Activated CD8-positive, alpha-beta memory T cell treated with anti-CD3 and anti-CD28 coated beads for 1 hour (primary cell): ENCODE measurements around the gene ROR2.

ENCODE experiments used
- DNase-seq, 2 donors: peaks; one replicate each; pipeline ENCODE4 v3.0.0-alpha.2; 2020; ENCODE audit warnings: low read depth in 1 of 2; ENCODE audit errors: extremely low read depth in 1 of 2

ROR2 gene

DNA sequence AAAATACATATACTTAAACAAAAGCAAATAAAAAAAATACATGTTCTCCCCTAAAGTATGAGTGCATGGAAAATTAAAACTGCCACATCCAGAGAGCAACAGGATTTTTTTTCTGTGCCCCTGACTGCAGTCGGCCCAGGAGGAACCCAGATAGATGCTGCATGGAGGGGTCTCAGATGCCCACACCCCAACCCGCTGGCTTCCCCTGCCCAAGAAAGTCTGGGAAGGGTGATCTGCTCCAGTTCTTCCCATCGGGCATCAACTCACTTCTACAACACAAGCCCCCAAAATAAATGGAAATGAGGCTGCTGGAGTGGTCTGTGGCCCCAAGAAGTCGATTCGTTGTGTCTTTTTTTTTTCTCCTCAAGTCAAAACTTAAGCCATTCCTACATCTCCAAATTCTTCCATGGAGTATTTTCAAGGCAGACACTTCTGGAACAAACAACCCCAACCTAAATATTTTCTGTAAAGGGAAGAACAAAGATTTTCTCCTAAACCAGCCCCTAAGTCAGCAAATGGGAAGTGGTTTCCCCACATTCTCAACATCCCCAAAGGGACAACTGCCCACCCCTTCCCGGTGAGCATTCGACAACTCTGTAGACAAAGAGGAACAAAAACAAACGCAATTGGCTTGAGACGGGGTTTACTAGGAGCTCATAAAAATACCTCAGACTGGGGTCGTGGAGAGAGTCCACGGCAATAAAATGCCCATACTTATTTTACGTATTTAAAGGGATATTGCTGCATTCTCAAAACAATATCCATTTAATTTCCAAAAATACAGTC lies 46.7 kb downstream of the ROR2 start:
- no peak for DNase-seq

DNA sequence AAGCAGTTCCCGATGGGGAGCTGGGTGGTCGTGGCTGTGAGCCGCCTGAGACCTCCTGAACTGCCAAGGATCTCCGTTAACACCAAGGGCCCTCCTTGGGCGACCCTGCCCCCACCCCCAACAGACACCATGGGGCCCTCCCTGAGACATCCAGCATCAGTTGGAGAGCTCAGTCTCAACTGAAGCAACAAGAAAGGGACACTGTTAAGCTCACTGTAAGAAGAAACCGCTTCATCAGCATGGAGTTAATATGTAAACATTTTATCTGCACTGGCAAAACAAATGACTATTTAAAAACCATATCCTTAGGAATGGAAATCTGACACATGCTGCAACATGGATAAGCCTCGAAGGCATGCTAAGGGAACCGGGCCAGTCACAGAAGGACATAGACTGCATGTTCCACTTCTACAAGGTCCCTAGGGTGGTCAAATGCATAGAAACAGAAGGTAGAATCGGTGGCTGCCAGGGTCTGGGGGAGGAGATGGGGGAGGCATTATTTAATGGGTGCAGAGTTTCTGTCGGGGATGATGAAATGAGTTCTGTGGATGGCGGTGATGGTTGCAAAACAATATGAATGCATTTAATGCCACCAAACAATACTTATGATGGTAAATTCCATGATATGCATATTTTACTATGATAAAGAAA lies 47.4 kb downstream of the ROR2 start:
- no peak for DNase-seq

DNA sequence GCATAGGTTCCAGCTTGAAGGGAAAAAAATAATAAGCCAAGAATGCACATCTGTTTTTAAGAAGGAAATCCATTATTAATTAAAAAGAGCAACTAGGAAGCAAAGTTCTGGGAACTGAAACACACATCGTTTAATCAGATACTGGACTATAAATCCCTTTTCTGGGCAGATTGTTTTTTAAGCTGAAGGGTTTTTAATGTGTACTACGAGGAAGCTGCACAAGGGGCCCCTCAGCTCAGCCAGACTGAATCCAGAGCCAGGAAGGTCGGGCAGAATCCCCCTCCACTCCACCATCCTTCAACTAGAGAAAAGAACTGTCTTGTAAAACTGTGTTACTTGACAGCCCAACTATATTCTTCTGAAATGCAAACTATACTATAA lies 49.2 kb downstream of the ROR2 start:
- DNase-seq = no peak

DNA sequence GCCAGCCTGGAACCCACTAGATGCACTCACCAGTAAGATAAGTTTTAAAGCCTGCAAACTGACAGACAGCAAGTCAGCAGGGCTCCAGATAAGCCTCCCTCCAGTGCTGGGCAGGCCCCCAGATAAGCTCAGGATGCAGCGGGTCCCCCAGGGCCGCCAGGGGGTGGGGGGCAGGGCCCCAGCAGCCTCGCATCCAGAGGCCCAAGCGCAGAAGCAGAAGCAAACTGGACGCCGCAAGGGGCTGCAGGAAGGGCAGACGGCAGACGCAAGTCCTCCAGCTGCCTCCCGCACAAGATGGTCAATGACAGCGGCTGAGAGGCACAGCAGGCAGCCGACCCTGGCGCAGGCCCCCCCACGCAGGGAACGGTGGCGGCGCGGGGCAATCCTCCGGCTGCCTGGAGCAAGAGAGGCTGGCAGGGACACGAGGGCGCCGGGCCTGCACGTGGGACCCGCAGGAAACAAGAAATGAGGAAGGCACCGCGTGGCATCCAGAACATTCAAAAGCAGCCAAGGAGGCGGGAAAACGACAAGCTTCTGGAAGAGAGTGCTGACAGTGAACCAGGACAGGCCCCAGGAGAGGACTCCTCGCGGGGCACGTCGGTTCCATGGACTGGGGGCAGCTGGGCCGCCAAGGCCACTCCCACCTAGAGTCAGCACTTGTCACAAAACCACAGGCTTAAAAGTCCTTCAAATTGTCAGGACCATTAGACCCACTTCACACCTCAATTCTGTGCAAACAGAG lies 49.8 kb downstream of the ROR2 start:
- DNase-seq = no peak

DNA sequence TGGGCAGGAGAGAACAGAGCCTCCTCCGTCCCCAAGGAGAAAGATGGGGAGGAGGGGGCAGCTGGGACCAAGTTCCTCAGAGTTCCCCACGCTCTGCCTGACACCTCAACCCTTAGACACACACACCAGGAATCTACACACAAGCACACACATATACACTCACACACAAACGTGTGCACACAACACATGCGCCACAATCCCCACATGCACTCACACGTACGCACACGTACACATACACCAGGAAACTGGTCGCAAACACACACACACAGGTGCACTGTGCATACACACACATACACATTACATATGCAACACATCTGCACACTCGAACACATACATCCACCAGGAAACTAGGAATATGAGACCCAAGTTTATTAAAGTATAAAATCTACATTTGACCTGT lies 50.4 kb downstream of the ROR2 start:
- DNase-seq = no peak

DNA sequence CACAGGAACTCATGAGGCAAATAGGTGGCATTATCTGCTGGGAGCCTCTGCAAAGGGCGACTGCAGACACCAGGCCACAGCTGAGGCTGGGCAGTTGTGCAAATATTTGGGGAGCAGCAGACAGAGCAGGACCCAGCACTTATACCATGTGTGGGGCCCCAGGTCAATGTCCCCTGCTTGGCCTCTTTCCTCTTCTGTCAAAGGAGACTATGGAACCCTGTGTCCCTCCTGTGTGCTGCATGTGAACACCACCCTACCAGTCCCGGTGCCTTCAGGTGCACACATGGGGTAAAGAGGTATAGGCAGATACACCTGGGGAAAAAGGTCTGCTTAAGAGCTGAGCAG lies 50.8 kb downstream of the ROR2 start:
- DNase-seq = no peak

DNA sequence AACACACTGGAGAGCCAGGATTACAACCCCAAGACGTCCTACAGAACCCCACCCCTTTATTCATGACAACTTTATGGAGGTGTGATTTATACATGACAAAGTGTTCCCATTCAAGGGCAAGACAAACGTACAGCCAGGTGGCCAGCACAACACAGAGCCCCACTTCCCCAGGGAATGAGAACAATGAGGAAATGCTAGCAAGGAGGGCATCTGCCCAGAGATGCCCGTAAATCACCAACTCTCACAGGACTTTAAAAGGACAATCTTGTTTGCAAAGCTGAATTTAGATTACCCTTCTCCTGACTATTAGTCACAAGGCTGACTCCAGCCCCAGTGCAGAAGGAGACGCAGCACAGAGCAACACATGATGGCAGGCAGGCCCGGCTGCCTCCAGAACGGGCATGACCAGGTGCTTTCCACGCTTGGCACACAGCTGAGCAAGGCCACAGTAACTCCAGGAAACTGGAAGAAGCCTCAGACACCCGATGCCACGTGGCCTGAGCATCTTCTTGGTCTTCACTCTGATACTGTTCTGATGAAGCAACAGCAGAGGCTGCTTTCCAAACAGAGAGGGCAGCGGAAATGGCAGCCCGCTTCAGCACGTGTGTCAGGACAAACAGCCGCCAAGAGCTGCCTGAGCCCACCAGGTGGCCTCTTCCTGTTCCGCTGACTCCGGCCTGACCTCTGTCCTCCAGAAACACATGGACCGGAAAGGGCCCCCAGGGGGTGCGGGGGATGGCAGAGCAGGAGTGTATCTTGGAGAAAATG lies 51.4 kb downstream of the ROR2 start:
- no peak for DNase-seq

DNA sequence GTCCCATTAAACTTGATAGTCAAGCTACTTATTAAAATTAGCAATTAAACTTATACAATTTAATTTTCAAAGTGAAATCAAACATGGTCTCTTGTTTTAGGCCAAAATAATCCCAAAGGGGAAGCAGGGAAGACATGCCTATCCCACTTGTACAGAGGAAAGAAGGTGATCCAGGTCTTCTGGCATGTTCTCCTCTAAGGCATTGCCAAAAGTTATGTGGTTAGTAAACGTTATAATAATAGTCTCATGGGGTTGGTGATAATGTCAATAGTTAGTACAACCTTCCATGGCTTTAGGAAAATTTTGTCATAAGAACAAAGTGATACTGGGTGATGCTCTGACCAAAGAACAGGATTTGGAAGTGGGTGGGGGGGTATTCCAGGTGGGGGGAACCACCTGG lies 52.8 kb downstream of the ROR2 start:
- DNase-seq = no peak

DNA sequence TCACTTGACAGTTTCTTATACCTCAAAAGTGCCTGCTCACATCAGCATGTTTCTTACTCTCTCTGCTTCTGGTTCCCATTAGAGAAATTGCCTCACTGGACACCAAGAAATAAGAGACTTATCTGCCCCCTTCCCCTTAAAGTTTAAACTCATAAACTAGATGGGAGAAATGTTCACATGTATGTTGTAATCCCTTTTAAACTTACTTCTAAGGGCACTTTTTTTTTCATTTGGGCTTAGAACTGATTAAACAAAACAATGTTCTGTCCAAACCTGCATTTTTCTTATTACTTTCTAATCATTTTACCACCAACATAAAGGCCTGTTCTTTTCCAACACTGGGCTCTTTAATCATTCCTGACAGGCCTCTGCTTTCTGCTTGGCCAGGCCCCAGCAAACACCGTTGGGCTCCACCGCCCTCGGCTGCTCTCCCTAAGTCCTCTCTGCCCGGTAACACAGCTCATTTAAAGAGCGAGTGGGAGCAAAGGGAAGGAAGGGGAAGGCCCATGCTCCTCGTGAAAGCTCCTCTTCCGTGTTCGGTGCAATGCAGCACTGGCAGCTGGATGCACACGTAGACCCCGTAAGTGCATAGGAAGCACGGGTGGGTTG lies 53.4 kb downstream of the ROR2 start:
- DNase-seq = no peak

DNA sequence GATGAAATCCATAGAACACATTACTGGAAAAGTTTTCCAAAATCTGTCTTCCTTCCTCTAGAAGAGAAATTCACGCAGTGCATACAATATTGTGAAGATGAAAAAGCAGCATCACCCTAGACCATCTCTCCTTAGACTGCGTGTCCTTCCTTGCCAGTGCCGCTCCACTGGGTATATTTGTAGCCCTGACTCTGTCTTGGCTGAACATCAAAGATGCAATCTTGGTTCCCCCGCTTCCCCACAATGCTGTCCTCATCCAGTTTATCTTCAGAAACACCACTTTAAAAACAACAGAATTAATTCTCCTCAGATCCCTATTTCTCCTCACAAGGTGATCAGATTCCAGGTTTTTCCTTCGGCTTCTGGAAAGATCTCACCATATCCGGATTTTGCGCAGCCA lies 53.9 kb downstream of the ROR2 start:
- DNase-seq = no peak

DNA sequence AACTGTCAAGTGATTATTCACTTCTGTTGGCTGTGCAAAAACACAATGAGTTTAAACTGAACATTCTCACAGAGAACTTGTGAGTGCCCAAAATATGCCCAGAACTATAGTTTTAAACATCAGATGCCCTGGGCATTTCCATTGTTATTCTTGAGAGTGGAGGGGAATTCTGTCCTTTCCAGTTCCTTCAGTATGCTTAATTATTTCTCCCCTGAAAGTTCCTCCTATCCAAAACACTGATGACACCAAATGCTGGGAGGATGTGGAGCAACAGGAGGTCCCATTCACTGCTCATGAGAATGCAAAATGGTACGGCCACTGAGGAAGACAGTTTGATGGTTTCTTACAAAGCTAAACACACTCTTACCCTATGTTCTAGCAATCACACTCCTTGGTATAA lies 55.5 kb downstream of the ROR2 start:
- DNase-seq = no peak

DNA sequence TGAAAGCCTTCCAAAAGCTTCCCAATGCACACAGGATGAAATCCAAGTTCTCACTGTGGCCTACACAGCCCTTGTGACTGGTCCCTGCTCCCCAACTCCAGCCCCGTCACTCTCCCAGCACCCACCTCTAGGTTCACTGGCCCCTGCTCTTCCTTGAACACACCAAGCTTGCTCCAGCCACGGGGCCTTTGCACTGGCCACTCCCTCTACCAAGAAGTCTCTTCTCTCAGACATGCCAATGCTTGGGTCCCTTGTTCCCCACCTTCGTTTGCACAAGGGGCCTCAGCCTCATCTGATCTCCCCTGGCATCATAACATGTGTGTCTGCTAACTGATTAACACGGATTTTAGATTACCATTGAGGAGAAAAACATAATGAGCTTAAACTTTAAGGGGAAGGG lies 56.0 kb downstream of the ROR2 start:
- DNase-seq = no peak

DNA sequence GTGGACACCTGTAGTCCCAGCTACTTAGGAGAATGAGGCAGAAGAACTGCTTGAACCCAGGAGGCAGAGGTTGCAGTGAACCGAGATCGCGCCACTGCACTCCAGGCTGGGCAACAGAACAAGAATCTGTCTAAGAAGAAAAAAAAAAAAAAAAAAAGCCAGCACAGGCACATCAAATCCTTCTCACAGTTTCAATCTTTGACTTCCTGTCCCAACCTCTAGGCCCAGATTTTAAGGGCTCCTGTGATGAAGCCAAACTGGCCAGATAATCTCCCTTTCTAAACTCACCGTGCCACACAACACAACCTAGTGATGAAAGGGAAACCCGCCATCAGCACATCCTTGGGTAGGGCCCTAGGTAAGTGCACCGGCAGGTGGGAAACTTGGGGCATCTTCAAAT lies 58.1 kb downstream of the ROR2 start:
- no peak for DNase-seq

DNA sequence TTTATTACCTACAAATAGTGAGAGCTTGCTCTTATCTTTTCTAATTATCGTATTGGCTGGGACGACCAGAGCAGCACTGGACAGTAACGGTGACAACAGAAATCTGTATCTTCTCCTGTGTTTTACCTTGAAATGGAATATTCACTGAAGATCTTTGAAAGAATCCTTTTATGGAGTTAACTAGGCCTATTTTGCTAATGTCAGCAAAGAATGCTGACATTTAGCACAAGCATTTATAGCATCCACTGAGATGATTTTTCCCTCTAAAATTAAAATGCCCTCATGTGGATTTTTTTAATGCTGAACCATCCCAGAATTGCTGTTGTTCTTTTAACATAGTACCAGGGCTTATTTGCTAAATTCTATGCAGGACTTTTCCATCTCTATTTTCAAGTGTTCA lies 59.4 kb downstream of the ROR2 start:
- DNase-seq = no peak

DNA sequence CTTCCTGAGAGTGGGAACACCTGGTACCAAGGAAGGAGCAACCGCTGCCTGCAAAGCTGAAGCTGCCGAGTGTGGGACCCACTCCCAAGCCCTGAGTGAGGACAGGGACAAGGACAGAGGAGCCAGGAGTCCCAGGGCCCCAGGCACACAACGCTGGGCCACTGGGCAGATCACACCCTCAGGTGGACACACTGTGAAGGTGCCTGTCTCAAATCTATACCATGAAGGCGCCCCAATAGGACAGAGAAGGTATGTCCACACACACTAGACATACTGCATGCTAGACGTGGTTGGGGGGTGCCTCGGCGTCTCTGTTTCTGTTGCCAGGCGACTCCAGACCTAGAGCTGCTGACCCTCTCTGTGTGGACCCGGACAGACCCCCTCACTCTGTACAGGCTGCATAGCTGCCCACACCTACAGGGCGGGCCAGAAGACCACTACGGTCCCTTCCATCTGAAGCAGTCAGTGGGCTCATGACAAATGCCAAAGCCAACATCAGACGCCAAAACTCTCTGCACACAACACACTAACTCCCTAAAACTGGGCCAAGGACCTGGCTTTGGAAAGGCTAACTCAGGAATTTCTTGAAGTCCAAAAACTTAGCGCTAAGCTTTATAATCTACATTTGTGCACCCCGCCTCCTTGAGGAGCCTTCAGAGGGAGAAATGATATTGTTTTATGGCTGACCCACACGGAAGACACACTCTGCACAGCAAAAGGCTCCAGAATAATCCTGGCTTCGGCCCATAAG lies 60.7 kb downstream of the ROR2 start:
- no peak for DNase-seq

DNA sequence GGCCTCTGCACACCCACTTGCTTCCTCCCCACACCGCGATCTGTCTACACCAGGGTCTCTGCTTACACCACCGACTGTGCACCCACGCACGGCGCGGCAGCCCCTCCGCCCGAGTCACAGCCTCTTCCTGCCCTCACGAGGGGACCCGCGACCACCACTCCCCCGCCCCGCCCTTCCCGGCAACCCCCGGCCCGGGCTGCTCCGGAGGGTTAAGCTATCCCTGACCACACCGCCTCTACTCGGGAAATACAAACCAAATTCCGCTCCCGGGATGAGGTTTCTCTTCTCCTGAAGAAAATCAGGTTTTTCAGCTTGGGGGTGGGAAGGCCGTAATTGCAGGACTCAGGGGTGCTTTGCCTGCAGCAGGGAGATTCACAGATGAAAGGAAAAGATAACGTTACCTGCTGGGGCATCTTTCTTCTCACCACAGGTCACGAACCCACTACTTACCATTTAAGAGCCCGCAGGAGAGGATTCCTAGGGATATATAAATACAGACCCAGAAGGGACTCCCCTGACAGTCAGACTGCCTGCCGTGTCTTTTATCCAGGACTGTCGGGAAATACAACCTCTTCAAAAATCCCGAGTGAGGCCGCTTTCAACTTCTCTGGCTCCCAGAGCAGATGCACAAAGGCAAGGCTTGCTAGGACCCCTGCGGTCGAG lies 63.5 kb downstream of the ROR2 start:
- DNase-seq = no peak

DNA sequence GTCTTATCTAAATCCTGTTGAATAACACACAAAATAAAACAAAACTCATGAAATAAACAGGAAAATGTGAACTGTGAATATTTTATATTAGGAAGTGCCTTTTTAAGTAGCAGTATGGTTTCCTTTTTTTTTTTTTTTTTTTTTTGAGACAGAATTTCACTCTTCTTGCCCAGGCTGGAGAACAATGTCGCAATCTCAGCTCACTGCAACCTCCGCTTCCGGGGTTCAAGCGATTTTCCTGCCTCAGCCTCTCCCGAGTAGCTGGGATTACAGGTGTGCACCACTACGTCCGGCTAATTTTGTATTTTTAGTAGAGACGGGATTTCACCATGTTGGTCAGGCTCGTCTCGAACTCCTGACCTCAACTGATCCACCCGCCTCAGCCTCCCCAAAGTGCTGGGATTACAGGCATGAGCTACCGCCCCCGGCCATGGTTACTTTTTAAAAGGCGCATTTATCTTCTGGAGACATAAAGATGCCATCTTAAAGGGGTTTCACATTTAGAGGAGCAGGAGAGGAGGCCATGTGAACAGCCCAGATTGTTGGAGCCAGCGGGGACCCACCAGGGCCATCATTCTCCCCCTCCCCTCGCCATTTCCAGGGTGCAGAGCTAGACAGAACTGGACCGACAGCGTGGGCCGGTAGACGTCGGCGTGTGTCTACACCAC lies 64.1 kb downstream of the ROR2 start:
- no peak for DNase-seq

DNA sequence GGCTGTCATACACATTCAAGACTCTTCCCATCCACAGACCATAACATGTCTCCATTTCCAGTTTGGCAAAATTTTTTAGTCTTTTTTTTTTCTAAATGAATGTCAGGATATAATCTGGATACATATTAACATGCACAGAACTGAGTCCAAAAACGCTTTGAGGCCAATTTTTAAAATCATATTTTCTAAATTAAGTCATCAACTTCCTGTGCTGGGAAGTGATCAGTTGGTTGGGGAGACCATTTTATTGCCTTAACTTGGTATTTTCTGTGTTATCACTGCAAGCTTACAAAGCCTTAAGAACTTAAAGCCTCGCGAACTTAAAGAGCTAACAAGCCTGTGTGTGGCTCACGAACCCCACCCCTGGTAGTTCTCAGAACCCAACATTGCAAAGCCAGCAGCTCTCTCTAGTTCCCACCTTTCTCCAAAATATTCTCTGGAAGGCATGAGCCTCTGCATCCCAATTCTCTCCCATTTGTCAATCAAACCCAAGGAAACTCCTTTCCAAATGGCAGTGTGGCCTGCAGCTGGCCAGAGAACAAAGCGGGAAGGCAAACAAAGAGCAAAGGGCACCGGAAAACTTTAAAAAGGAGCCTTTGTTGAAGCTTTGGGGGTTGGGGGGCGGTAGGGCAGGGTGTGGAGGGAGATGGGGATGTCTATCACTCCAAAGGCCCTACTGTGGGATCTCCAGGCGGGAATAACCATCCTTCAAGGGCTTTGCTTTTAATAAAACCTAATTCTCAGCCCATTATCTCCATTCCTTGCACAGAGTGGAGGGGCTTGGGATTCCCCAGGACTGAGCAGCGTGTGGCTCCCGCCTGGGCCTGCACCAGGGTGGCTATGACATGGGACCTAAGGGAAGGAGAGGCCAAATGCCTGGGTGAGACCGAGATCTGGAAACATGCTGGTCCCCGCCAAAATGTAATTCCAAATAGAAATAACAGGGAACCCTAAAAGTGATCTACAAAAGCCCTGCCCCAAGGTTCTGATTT lies 65.0 kb downstream of the ROR2 start:
- DNase-seq = no peak
